Measurements from ENCODE around the gene ACCSL.
A peak's percentile ranks its signal among the peaks of the same experiment; 100 is the strongest.

ACCSL gene

GRCh38 chr11:44018829-44019228, 29.0 kb upstream of the ACCSL start:
- peak; percentile 59 for DNase-seq

GRCh38 chr11:44024977-44025376, 22.8 kb upstream of the ACCSL start:
- DNase-seq: no peak

DNA sequence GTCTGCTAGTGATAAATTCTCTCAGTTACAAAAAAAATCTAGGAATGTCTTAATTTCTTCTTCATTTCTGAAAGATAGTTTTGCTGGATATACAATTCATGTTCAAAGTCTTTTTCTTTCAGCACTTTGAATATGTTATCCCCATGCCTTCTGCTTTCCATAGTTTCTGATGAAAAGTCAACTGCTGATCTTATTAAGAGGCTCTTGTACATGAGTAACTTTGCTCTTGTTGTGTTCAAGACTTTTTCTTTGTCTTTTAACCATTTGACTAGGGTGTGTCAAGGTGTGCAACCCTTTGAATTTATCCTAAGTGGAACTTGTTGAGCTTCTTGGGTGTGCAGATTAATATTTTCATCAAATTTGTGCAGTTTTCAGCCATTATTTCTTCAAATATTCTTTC, 22.1 kb upstream of the ACCSL start:
- DNase-seq: no peak

DNA sequence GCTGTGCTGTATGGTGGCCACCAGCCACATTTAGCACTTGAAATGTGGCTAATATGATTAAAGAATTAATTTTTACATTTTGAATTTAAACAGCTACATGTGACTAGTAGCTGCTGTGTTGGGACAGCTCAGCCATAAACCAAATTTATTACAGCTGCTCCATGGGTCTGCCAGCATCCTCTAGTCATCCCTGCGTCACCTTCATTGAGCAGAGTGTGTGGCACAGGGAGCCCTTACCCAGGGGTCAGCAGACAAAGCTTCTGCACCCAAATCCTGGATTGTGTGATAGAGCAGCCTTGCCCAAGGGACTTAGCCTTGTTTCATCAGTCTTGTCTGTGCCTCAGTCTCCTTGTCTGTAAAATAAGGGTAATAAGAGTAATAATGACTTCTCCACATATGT, 19.4 kb upstream of the ACCSL start:
- no peak for DNase-seq

- no peak for DNase-seq
These were observed 18.8 kb upstream of the ACCSL start for GRCh38 chr11:44028816-44029506.

GRCh38 chr11:44029507-44029845, 18.3 kb upstream of the ACCSL start:
- no peak for DNase-seq

DNA sequence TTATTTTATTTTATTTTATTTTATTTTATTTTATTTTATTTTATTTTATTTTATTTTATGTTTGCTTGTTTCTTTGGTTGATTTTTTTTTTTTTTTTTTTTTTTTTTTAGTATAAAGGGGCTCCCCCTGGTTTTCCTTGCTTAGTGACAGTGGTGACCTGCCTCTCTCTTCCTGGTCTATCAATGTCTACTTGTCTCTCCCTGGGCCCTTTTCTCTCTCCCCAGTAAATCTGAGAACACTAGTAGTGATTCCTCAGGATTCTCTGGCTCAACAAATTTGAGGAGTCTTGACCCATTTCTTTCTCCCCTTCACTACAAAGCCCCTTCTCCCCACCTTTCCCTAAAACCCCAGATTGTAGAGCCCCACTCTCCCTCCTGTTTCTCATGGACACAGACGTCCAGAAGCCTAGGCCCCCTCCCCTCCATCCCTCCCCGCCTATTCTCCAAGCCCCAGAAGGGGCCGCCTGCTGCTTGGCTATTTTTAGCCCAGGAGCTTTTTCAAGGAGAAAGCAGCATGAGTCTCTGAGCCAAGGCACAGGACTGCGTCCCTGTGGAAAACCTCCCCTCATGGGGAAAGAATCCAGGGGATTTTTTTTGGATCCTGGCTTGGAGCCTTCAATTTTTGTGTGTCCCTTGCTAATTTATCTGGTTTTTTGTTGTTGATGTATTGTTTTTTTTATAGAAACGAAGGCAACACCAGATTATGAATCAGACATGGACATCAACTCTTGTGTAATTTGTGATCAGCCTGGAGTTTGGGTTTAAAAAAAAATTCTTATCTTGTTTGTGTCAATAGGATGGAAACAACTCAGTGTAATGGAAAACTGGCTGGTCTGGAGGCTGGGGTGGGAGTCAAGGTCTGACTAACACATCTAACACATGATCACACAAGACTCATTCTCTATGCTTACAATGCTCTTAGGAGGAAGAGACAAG, 17.5 kb upstream of the ACCSL start:
- DNase-seq: peak; percentile 66

- no peak for DNase-seq
These were observed 16.8 kb upstream of the ACCSL start for GRCh38 chr11:44030996-44031395.

GRCh38 chr11:44031549-44031948, 16.2 kb upstream of the ACCSL start:
- DNase-seq: no peak

GRCh38 chr11:44032299-44033085, 15.3 kb upstream of the ACCSL start:
- peak; percentile 60 for DNase-seq

GRCh38 chr11:44033411-44033850, 14.3 kb upstream of the ACCSL start:
- no peak for DNase-seq

- DNase-seq: no peak
These were observed 13.9 kb upstream of the ACCSL start for GRCh38 chr11:44033856-44034255.

DNA sequence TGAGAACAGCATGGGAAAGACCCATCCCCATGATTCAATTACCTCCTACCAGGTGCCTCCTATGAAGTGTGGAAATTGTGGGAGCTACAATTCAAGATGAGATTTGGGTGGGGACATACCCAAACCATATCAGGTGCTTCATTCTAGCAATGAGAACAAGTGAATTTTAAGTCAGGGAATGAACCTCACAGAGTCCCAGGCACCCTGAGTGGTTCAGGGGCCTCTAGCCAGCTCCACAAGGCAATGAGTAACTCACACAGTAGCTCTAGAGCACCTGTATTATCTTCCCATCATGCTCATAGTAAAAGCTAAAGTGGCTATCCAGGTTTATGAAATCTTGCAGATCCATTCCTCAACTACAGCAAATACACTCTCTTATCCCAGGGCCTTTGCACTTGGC, 13.1 kb upstream of the ACCSL start:
- DNase-seq: no peak

- peak; percentile 80 for DNase-seq
These were observed 10.7 kb upstream of the ACCSL start for GRCh38 chr11:44036811-44037657.

- DNase-seq: no peak
These were observed 10.2 kb upstream of the ACCSL start for GRCh38 chr11:44037658-44037998.

- DNase-seq: no peak
These were observed 4.6 kb upstream of the ACCSL start for GRCh38 chr11:44043157-44043556.

DNA sequence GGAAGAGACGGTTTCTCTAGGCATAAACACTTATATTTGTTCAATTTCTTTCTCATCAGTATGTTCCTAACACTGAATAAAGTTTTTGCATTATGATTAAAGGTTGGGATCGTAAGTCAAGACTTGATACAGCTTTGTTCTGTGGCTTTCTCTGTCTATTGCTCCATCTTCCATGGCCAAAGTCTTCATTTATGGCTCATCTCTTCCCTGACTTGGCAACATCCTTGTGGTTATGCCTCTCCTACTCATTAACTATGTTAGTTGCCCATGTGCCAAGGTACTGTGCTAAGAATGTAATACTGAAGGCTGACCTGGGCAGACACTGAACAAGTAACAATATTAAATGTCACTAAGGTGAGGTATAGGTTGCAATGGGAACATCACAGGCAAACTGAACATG, 1.6 kb upstream of the ACCSL start:
- no peak for DNase-seq

DNA sequence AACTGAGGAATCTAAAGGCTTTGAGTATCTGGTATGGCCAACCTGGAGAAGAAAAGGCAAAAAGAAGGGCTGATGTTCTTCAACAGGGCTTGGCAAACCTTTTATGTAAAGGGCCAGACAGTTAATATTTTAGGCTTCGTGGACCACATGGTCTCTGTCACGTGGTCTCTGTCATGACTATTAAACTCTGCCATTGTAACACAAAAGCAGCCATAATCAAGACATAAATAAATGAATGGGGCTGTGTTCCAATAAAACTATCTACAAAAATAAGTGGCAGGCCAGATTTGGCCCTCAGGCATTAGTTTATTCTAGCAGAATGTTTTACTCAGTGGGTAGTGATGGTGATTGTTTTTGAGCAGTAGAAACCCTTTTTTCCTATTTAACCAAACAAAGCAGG, 483 bp upstream of the ACCSL start:
- no peak for DNase-seq

- DNase-seq: no peak
These were observed 2.1 kb downstream of the ACCSL start for GRCh38 chr11:44049832-44050231.

GRCh38 chr11:44051171-44051570, 3.4 kb downstream of the ACCSL start:
- DNase-seq: no peak

GRCh38 chr11:44057340-44057739, 9.6 kb downstream of the ACCSL start:
- DNase-seq: no peak

GRCh38 chr11:44058275-44058674, 10.5 kb downstream of the ACCSL start:
- no peak for DNase-seq
